H9 (cell line): ENCODE results near the gene DYDC1. TPM values are rescaled to one million over a fixed set of nuclear protein-coding genes. Genes with fewer than 3 reads are reported as not detected.

Source experiments
- DNase-seq: peaks from one replicate; pipeline ENCODE4 v3.0.0-alpha.2; 2017
- H2AFZ ChIP-seq: one replicate; pipeline ENCODE4 v1.6.1; 2013; ENCODE audit warnings: mild to moderate bottlenecking, low read length, control low read depth, moderate library complexity
- H2AK5ac ChIP-seq: 2 replicates; pipeline ENCODE4 v1.6.1; 2013; ENCODE audit warnings: low read length, control low read depth, mixed read lengths; ENCODE audit not compliant: insufficient read length
- H2BK120ac ChIP-seq: one replicate; pipeline ENCODE4 v1.6.1; 2013; ENCODE audit warnings: low read depth, mild to moderate bottlenecking, low read length, control low read depth, inconsistent platforms; ENCODE audit not compliant: poor library complexity, severe bottlenecking
- H2BK12ac ChIP-seq: 2 replicates; pipeline ENCODE4 v1.6.1; 2013; ENCODE audit warnings: low read length, control low read depth, mixed read lengths, low read depth; ENCODE audit not compliant: insufficient read length
- H2BK15ac ChIP-seq: 2 replicates; pipeline ENCODE4 v1.6.1; 2013; ENCODE audit warnings: low read depth, low read length, control low read depth
- H2BK20ac ChIP-seq: one replicate; pipeline ENCODE4 v1.6.1; 2013; ENCODE audit warnings: low read depth, mild to moderate bottlenecking, low read length, control low read depth, inconsistent platforms; ENCODE audit not compliant: poor library complexity, severe bottlenecking
- H2BK5ac ChIP-seq: 2 replicates; pipeline ENCODE4 v1.6.1; 2013; ENCODE audit warnings: low read length, control low read depth, mixed read lengths; ENCODE audit not compliant: insufficient read length
- H3K14ac ChIP-seq: 2 replicates; pipeline ENCODE4 v1.6.1; 2013; ENCODE audit warnings: low read length, control low read depth; ENCODE audit not compliant: insufficient read depth
- H3K18ac ChIP-seq: 2 replicates; pipeline ENCODE4 v1.6.1; 2013; ENCODE audit warnings: low read depth, mild to moderate bottlenecking, mixed read lengths, low read length, control low read depth; ENCODE audit not compliant: insufficient read length
- H3K23ac ChIP-seq: 2 replicates; pipeline ENCODE4 v1.6.1; 2013; ENCODE audit warnings: low read length, control low read depth, mixed read lengths, low read depth; ENCODE audit not compliant: insufficient read length
- H3K23me2 ChIP-seq: 2 replicates; pipeline ENCODE4 v1.6.1; 2013; ENCODE audit warnings: low read depth, mild to moderate bottlenecking, mixed read lengths, low read length, control low read depth; ENCODE audit not compliant: insufficient read length, poor library complexity, severe bottlenecking
- H3K27ac ChIP-seq: 2 replicates; pipeline ENCODE4 v1.5.1; 2013; ENCODE audit warnings: low read length, control low read depth, mixed read lengths, low read depth; ENCODE audit not compliant: insufficient read length
- H3K27me3 ChIP-seq: 2 replicates; pipeline ENCODE4 v1.6.1; 2013; ENCODE audit warnings: low read length, control low read depth, inconsistent platforms; ENCODE audit not compliant: insufficient read depth
- H3K4ac ChIP-seq: 2 replicates; pipeline ENCODE4 v1.6.1; 2013; ENCODE audit warnings: low read depth, mild to moderate bottlenecking, control low read depth, inconsistent platforms, low read length, moderate library complexity
- H3K4me1 ChIP-seq: 2 replicates; pipeline ENCODE4 v1.6.1; 2013; ENCODE audit warnings: low read length, control low read depth, inconsistent platforms; ENCODE audit not compliant: insufficient read depth
- H3K4me2 ChIP-seq: 2 replicates; pipeline ENCODE4 v1.6.1; 2013; ENCODE audit warnings: low read length, control low read depth, mixed read lengths; ENCODE audit not compliant: insufficient read length, insufficient read depth
- H3K56ac ChIP-seq: 2 replicates; pipeline ENCODE4 v1.6.1; 2013; ENCODE audit warnings: low read depth, mild to moderate bottlenecking, mixed read lengths, low read length, control low read depth; ENCODE audit not compliant: insufficient read length
- H3K79me1 ChIP-seq: 2 replicates; pipeline ENCODE4 v1.6.1; 2013; ENCODE audit warnings: low read depth, mild to moderate bottlenecking, moderate library complexity, low read length, control low read depth, inconsistent platforms; ENCODE audit not compliant: insufficient read depth, poor library complexity, severe bottlenecking
- H3K79me2 ChIP-seq: 2 replicates; pipeline ENCODE4 v1.6.1; 2013; ENCODE audit warnings: low read length, control low read depth, inconsistent platforms; ENCODE audit not compliant: insufficient read depth
- H3K9ac ChIP-seq: 2 replicates; pipeline ENCODE4 v1.6.1; 2013; ENCODE audit warnings: low read length, control low read depth, mixed read lengths; ENCODE audit not compliant: insufficient read length; ENCODE audit errors: extremely low read depth
- H3K9me3 ChIP-seq: one replicate; pipeline ENCODE4 v1.6.1; 2013; ENCODE audit warnings: low read depth, low read length, inconsistent platforms; ENCODE audit not compliant: control insufficient read depth
- H3T11ph ChIP-seq: one replicate; pipeline ENCODE4 v1.6.1; 2013; ENCODE audit warnings: mild to moderate bottlenecking, low read length, control low read depth, inconsistent platforms
- H4K20me1 ChIP-seq: one replicate; pipeline ENCODE4 v1.6.1; 2013; ENCODE audit not compliant: control insufficient read depth, insufficient read length, insufficient read depth
- H4K5ac ChIP-seq: 2 replicates; pipeline ENCODE4 v1.6.1; 2013; ENCODE audit warnings: low read depth, mild to moderate bottlenecking, mixed read lengths, low read length, control low read depth; ENCODE audit not compliant: insufficient read length
- H4K8ac ChIP-seq: replicated peaks from 2 replicates; pipeline ENCODE4 v1.6.1; 2013; ENCODE audit warnings: low read length, control low read depth, mixed read lengths, low read depth; ENCODE audit not compliant: insufficient read length
- H4K91ac ChIP-seq: 2 replicates; pipeline ENCODE4 v1.6.1; 2013; ENCODE audit warnings: low read depth, mild to moderate bottlenecking, moderate library complexity, mixed read lengths, low read length, control low read depth; ENCODE audit not compliant: insufficient read length
- H3K27ac Mint-ChIP-seq, 3 experiments: 2 replicates in 2 of 3; 3 replicates in 1 of 3; pipeline ENCODE4 v1.8.0; 2020 to 2021; ENCODE audit warnings: mixed read lengths in 3 of 3, mild to moderate bottlenecking in 1 of 3, moderate library complexity in 1 of 3
- H3K27me3 Mint-ChIP-seq: 2 replicates; pipeline ENCODE4 v1.8.0; 2021; ENCODE audit warnings: low read depth, mild to moderate bottlenecking, moderate library complexity, mixed read lengths
- H3K36me3 Mint-ChIP-seq, 3 experiments: 2 replicates in 2 of 3; 3 replicates in 1 of 3; pipeline ENCODE4 v1.8.0; 2020 to 2021; ENCODE audit warnings: low read depth in 3 of 3, mixed read lengths in 3 of 3; ENCODE audit not compliant: insufficient read depth in 1 of 3
- H3K4me1 Mint-ChIP-seq, 2 experiments: 2 replicates each; pipeline ENCODE4 v1.8.0; 2020; ENCODE audit warnings: mixed read lengths in 2 of 2
- H3K4me3 Mint-ChIP-seq, 2 experiments: 2 replicates in 1 of 2; 3 replicates in 1 of 2; pipeline ENCODE4 v1.8.0; 2020 to 2021; ENCODE audit warnings: mild to moderate bottlenecking in 2 of 2, mixed read lengths in 2 of 2, moderate library complexity in 1 of 2
- H3K9me3 Mint-ChIP-seq, 2 experiments: 2 replicates in 1 of 2; 3 replicates in 1 of 2; pipeline ENCODE4 v1.8.0; 2020; ENCODE audit warnings: mild to moderate bottlenecking in 2 of 2, mixed read lengths in 2 of 2, moderate library complexity in 1 of 2
- total RNA-seq: library from RNA; stranded (reverse); gene quantifications from 2 replicates; pipeline ENCODE4 v1.2.1, GENCODE V29; 2021
- TF ChIP-seq, protein P1 (sequence below): fragments of 200-600 bp; sonication (generic); conservative IDR thresholded peaks from 3 replicates; pipeline ENCODE4 v1.8.0; 2021; ENCODE audit warnings: antibody characterized with exemption, mild to moderate bottlenecking

Gene DYDC1
- total RNA-seq, 1 experiment from 2014 or later: not detected

DNA sequence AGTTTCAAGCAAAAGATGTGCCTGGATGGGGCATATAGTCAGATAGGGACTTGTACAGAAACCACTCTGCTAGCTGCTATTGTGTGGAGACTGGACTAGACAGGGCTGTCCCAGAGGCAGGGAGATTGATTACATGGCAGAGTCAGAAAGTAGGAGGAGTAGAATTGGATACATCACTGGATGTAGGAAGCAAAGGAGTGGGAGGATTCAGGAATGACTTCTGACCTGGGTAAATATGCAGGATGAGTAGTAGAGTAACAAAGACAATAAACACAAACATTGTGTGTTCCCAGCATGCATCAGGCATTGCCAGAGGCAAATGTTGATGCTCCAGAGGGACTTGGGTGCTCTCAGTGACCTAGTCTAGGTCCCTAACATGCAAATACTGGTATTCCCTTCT lies 36.2 kb downstream of the DYDC1 start:
- Mint-ChIP-seq H3K27ac (peak overlapping the region in 1 of 3 experiments; percentile 78; a peak in 2 of 7 replicates), H3K9me3 (no peaks in the 10 kb centered on the region), H3K36me3 (no peaks in the 10 kb centered on the region; a peak in 1 of 7 replicates), H3K27me3 (0 out of 2 replicates have a peak, but pooled peaks cover 2% of the 10 kb centered on the region), H3K4me1 (peaks cover 5 to 11% of the 10 kb centered on the region in 2 experiments), H3K4me3 (no peak overlapping the region)
- no peak overlapping the region for H3K56ac ChIP-seq
- no peak overlapping the region for H3K4ac ChIP-seq
- H3K79me2 ChIP-seq: no peaks in the 10 kb centered on the region
- no peak overlapping the region for H3K27ac ChIP-seq
- H2BK12ac ChIP-seq: no peak overlapping the region
- DNase-seq: no peak
- H3K9me3 ChIP-seq: no peaks in the 10 kb centered on the region
- H2BK120ac ChIP-seq: no peak overlapping the region
- H3K18ac ChIP-seq: no peak overlapping the region
- H4K5ac ChIP-seq: no peak overlapping the region
- H3K4me1 ChIP-seq: no peaks in the 10 kb centered on the region; the same call in 1 of the 2 replicates
- no peak overlapping the region for H2AK5ac ChIP-seq
- no peak overlapping the region for H2BK5ac ChIP-seq
- no peak overlapping the region for H3K14ac ChIP-seq
- H4K20me1 ChIP-seq: no peaks in the 10 kb centered on the region
- H3K23me2 ChIP-seq: no peaks in the 10 kb centered on the region
- H3K9ac ChIP-seq: no peak overlapping the region
- H3T11ph ChIP-seq: no peak overlapping the region
- no peak overlapping the region for H3K23ac ChIP-seq
- H3K79me1 ChIP-seq: no peaks in the 10 kb centered on the region
- H4K91ac ChIP-seq: no peak overlapping the region
- H2AFZ ChIP-seq: no peak overlapping the region
- no peak overlapping the region for H3K4me2 ChIP-seq
- H2BK15ac ChIP-seq: no peak overlapping the region
- no peaks in the 10 kb centered on the region for H3K27me3 ChIP-seq
- H2BK20ac ChIP-seq: no peak overlapping the region
- TF ChIP-seq, protein P1, sequence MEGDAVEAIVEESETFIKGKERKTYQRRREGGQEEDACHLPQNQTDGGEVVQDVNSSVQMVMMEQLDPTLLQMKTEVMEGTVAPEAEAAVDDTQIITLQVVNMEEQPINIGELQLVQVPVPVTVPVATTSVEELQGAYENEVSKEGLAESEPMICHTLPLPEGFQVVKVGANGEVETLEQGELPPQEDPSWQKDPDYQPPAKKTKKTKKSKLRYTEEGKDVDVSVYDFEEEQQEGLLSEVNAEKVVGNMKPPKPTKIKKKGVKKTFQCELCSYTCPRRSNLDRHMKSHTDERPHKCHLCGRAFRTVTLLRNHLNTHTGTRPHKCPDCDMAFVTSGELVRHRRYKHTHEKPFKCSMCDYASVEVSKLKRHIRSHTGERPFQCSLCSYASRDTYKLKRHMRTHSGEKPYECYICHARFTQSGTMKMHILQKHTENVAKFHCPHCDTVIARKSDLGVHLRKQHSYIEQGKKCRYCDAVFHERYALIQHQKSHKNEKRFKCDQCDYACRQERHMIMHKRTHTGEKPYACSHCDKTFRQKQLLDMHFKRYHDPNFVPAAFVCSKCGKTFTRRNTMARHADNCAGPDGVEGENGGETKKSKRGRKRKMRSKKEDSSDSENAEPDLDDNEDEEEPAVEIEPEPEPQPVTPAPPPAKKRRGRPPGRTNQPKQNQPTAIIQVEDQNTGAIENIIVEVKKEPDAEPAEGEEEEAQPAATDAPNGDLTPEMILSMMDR: no peak
- no peak overlapping the region for H4K8ac ChIP-seq
